Fibroblast of villous mesenchyme (primary cell): ENCODE data around the gene MYOG. TPM values are rescaled to one million over a fixed set of nuclear protein-coding genes. Genes with fewer than 3 reads are reported as not detected.
A peak's percentile ranks its signal among the peaks of the same experiment; 100 is the strongest.

Experiments
- DNase-seq: peaks from one replicate; pipeline ENCODE4 v3.0.0-alpha.2; 2010; ENCODE audit warnings: low read depth
- H3K4me3 ChIP-seq: 2 replicates; pipeline ENCODE4 v1.5.1; 2011; ENCODE audit warnings: low read depth, mild to moderate bottlenecking, low read length
- total RNA-seq: library from RNA; depleted of rRNA; stranded (reverse); fragments of >200 nt; gene quantifications from 2 replicates; pipeline ENCODE4 v1.2.3, GENCODE V29; 2012
- TF ChIP-seq, protein P1 (sequence below): IDR thresholded peaks from 2 replicates; pipeline ENCODE4 v1.5.1; 2012; ENCODE audit warnings: low read depth, mild to moderate bottlenecking, low read length; ENCODE audit not compliant: insufficient read depth

MYOG gene
- total RNA-seq, 1 donor, result not detected

DNA sequence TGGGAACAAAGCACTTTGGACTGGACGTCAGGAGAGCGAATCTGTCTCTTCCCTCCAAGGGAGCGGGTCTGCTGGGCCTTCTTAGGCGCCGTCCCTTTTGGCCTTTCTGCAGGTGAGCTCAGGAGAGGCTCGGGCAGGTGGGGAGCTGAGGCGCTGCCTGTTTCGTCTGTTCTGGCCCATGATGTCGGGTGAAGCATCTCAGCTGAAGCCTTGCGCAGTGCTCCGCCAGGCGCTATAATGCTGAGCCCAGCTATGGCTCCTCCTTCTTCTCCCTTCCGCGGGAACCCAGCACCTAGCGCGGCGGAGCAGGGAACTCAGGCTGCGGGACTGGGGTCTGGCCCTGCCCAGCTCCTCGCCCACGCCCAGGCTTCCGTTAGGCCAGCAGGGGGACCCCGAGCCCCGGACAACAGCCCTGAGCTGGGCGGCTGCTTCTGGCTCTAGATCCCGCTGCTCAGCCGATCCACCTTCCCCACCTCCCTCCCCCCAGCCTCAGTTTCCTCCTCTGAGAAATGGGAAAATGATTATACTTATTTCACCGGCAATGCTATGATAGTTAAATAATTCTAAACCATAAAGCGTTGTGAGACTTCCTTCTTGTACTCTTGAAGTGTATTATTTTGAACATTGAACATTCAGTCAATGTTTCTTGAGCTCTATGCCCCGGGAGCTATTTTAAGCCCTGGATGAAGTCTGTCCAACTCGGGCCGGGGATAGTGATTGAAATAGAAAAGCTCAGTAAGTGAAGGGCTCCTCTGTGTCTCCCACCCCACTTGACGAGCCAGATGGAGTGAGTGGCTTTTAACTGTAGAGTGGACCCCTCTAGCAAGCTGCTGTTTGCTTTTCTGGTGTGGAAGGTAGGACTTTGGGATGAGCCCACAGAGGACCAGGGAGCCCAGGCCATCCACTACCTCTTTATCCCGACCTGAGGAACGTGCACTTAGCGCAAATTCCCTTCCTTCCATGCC lies 32.1 kb upstream of the MYOG start:
- H3K4me3 ChIP-seq, result no peak overlapping the region
- TF ChIP-seq, protein P1, sequence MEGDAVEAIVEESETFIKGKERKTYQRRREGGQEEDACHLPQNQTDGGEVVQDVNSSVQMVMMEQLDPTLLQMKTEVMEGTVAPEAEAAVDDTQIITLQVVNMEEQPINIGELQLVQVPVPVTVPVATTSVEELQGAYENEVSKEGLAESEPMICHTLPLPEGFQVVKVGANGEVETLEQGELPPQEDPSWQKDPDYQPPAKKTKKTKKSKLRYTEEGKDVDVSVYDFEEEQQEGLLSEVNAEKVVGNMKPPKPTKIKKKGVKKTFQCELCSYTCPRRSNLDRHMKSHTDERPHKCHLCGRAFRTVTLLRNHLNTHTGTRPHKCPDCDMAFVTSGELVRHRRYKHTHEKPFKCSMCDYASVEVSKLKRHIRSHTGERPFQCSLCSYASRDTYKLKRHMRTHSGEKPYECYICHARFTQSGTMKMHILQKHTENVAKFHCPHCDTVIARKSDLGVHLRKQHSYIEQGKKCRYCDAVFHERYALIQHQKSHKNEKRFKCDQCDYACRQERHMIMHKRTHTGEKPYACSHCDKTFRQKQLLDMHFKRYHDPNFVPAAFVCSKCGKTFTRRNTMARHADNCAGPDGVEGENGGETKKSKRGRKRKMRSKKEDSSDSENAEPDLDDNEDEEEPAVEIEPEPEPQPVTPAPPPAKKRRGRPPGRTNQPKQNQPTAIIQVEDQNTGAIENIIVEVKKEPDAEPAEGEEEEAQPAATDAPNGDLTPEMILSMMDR, result peak; percentile 81
- peak; percentile 62 for DNase-seq

DNA sequence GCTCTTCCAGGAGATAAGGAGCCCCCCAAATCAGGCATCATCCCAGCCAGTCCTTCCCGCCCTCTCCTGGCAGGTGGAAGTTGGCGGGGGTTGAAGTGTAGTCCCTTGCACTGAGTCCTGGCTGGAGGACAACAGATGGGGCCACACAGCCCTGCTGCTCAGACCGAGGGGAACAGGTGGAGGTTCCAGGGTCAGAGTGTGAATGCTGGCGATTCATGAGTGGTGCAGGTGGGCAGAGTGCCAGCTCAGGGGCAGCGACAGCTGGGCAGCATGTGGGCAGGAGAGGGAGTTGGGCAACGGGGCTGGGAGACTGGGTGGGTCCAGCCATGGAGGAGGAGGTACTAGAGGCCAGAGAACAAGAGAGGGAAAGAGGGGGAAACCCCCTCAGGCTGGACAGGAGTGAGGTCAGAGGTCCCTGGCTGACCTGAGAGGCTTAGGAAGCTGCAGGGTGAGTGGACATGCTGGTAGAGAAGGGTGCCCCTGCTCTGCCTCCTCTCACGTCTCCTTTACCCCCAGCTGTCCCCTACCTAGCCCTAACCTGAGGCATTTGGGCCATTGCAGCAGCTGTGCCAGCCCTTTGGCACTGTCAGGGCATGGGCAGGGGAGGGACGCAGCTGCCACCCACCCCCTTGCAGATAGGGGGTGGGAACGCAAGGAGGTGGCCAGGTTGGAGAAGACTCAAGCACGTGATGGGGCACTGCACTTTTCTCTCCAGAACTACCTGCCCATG lies 30.4 kb upstream of the MYOG start:
- no peak for DNase-seq
- TF ChIP-seq, protein P1, result no peak
- no peak overlapping the region for H3K4me3 ChIP-seq

DNA sequence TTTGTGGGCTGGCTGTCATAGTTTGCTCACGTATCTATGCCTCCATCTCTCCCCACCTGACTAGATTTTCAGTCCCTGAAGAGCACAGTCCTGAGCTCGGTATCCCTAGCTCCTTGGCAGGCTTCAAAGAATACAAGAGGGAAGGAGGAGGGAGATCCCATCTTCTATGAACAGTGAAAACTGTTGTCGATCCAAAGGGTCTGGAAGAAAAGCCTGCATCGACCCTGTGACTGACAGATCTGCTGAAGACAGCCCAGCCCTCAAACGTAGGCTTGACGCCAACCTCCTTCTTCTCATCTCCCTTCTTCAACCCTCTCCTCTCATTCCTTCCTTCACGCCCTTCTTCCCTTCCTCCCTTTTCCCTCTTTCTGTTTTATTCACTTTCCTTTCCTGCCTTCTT lies 28.4 kb upstream of the MYOG start:
- no peak overlapping the region for H3K4me3 ChIP-seq
- TF ChIP-seq, protein P1, result no peak
- DNase-seq, result no peak

DNA sequence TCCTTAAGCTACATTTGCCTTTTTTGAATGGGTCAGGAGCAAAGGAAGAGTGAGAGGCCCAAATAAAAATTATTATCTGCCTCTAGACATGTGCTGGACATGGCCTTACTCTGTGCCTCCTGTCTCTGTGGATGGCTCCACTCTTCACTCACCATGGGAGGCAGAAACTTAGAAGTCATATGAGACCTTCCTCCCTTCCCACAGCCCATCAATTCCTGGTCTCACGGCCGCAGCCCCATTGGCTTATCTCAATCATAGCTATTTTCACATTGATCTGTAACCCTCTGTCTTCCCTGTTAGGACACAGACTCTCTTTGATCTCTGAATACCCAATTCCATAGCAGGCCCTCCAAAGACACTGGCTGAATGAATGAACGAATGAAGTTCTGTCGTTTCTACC lies 27.5 kb upstream of the MYOG start:
- no peak for DNase-seq
- no peak overlapping the region for H3K4me3 ChIP-seq
- TF ChIP-seq, protein P1, result no peak

DNA sequence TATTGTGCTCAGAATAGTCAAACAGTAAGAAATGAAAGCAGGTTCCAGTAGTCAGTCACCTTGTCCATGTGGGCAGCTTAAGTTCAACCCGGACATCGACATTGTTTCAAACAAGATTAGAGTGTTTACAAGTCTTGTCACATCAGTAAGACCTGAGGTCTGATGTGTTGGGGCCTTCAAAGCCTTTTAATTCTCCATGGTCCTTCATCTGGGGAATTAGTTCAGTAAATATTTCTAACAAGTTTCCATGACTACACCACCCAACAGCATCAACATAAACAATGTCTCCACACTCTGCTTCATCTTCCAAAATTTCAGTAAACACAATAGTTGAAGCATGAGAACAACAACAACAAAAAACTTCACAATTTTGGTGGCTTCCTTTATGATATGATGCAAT lies 26.7 kb upstream of the MYOG start:
- no peak overlapping the region for H3K4me3 ChIP-seq
- TF ChIP-seq, protein P1, result no peak
- peak; percentile 35 for DNase-seq

DNA sequence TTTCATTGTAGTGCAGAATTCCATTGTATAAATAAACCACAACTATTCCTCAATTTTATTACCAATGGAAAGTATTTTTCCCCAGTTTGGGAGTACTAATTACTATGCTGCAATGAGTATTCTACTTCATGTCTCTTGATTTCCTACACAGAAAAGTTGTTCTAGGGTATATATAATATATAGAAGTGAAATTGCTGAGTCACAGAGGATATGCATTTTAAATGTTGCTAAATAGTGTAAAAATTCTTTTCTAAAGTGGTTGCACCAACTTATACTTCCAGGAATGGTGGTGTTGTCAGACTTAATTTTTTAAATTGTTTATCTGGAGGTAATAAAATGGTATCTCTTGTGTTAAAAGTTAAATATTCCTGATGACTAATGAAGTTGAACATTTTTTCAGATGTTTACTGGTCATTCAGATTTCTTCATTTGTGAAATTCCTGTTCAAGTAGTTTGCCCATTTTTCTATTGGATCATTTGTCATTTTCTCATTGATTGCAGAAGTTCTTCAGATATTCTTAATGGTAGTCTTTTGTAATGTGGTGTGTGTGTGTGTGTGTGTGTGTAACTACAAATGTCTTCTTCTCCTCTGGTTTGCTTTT lies 19.1 kb upstream of the MYOG start:
- DNase-seq, result no peak
- H3K4me3 ChIP-seq, result no peak overlapping the region
- TF ChIP-seq, protein P1, result no peak
